Measurements from ENCODE around the gene KCNMA1. TPM values are rescaled to one million over a fixed set of nuclear protein-coding genes. Genes with fewer than 3 reads are reported as not detected.

The KCNMA1 gene
- total RNA-seq, 1 donor from 2014 or later: 0.59 TPM

DNA sequence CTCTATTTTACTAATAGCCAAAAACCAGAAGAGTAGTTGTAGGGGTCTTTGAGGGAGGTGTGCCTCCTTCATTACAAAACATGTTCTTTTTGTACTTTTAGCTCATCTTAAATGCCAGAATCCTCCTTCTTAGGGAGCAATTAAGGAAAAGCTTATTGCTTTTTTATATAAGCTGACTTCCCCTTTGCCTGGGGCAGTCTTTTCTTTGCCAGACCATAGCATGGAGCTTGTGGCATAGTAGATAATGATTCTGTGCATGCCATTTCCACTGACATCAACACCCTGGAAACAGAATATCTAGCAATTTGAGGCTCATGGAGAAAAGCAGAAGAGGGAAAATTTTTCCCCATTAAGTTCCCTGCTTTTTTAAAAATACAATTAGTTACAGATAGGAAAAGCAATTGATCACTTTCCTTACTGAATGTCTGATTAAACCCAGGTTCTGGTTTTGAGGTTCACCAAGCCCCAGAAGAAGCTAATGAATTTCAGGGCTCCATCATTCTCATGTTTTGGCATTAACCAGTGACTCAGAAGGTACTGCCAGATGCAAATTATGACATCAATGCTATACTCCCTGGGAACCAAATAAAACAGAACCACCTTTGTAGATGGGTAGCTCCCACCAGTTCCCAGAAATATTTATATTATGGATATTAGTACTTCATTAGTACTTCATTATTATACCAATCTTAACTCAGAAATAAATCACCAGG, 410.6 kb downstream of the KCNMA1 start:
- no peak for DNase-seq (ENCODE audit: low read depth, low spot score)

- no peak for DNase-seq (ENCODE audit: low read depth, low spot score)
Observed at GRCh38 chr10:77226452-77226851, 411.2 kb downstream of the KCNMA1 start.

DNA sequence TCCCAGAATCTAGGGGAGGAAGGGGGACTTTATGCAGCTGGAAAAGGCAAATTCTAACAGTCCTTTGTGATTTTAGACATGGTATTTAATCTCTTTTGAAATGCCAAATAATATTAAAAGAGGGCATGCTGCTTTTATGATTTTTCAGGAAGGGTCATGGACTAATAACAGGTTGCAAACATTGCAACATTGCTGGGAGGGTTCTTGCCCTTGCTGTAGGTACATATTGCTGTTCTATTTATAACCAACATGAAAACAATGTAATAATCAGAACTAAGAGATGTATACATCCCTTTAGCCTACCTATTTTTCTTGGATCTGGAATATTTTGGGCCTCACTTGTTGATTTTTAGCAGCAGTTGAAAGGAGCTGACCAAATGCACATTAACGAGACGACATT, 411.6 kb downstream of the KCNMA1 start:
- DNase-seq (ENCODE audit: low read depth, low spot score): no peak

GRCh38 chr10:77223526-77224460, 413.8 kb downstream of the KCNMA1 start:
- DNase-seq (ENCODE audit: low read depth, low spot score): no peak

DNA sequence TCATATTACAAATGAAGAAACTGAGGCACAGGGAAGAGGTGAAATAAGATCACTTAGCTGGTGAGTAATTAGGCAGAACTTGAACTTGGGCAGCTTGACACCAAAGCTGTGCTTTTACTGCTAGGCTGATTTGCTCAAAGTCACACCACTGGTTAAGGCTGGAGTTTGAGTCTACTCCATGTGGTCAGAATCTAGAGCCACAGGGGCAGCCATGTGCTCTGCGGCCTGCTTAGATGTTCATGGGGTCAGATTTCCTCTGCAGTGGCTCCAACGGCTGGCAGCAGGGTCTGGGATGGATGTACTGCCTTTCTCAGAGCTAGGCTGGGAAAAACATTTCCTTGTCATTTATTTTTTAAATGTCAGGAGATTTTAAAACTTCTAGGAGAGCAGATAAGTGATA, 417.5 kb downstream of the KCNMA1 start:
- DNase-seq (ENCODE audit: low read depth, low spot score): no peak

DNA sequence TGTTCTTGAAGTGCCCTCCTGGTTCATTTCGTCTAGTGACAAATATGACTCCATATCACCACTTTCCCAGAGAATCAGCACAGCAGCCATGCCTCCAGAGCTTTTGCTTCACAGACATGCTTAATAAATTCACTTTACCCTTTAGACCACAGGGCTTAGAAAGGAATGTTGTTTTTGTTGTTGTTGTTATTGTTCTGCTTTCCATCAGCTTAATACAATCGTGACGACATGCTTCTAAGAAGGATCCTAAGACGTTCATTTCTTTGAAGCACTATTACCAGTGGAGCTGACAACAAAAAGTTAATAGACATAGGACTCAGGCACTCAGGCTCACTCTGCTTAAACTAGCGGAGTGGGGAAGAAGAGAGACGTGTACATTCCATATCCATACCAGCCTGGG, 418.6 kb downstream of the KCNMA1 start:
- DNase-seq (ENCODE audit: low read depth, low spot score): no peak

DNA sequence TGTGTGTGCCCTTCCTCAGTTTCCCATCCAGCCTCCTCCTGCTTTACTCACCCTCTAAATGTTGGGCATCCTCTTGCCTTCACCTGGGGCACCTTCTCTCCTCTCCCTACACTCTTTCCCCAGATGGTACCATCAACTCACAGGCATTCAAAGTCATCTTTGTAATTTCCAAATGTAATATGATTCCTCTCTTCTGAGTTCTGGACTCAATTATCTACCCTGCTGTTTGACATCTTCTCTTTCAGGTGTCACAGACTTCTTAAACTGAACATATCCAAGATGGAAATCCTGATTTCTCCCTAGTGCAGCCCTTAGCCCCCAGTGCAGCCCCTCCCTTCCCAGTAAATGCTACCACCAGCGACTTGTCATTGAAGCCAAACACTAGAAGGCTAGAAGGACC, 422.8 kb downstream of the KCNMA1 start:
- DNase-seq (ENCODE audit: low read depth, low spot score): no peak

DNA sequence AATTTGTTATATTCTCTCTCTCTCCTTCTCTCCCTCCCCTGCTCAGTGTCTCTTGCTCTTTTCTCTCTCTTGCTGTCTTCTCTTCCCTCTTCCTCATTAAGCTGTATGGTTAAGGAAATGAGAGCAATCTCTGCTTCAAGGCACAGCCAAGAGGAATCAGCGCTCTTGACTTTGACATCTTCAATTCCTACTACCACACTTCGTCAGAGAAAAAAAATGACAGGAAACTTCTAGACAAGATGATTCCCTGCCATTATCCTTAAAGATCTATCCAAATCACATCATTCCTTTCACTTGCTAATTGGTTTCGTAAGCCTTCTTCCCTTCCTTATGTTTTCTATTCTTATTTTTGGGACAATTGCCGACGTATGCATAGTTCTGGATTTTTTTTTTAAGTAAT, 425.0 kb downstream of the KCNMA1 start:
- DNase-seq (ENCODE audit: low read depth, low spot score): no peak

GRCh38 chr10:77210645-77211044, 427.0 kb downstream of the KCNMA1 start:
- no peak for DNase-seq (ENCODE audit: low read depth, low spot score)

DNA sequence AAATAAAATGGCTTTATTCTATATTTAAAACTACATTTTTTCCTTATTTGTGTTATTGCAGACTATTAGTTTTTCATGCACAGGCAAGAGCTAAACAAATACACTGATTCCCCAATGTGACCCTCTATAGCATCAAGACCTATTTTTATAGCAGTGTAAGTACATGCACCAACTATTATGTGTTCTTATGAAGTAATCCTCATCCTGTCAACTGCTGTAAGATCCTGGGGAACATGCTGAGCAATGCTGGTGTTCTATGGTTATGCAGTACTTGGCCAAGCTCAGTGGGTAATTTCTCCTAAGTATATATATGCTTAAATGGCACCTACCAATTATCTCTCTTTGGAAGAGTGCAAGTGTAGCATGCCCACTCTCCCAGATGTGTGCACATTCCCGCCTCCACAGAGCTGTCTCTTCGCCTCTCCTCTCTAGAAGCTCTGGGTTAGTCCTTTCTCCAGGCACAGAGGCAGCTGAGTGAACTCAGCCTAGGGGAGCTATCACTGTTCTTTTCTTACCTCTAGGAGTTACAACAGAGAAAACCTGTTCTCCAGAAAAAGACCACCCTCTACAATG, 428.8 kb downstream of the KCNMA1 start:
- DNase-seq (ENCODE audit: low read depth, low spot score): no peak

DNA sequence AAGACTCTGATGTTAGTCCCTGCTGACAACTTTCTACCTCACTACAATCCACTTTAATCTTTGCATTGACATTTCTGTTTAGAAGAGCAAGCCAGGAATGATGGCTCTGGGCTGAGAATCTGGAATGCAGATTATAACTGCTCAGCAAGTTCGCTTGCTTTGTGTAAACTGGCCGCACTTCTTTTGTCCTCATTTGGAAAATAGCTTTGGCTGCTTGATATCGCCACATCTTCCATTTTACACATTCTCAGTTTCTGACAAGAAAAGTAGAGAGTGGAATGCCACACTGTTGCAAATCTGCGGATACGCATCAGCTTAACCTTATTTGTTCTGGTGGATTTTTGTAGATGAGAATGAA, 429.8 kb downstream of the KCNMA1 start:
- DNase-seq (ENCODE audit: low read depth, low spot score): no peak

- no peak for DNase-seq (ENCODE audit: low read depth, low spot score)
Observed at GRCh38 chr10:77207182-77207827, 430.3 kb downstream of the KCNMA1 start.

GRCh38 chr10:77205135-77205534, 432.5 kb downstream of the KCNMA1 start:
- DNase-seq (ENCODE audit: low read depth, low spot score): no peak

- no peak for DNase-seq (ENCODE audit: low read depth, low spot score)
Observed at GRCh38 chr10:77204171-77204570, 433.4 kb downstream of the KCNMA1 start.

- no peak for DNase-seq (ENCODE audit: low read depth, low spot score)
Observed at GRCh38 chr10:77202857-77203256, 434.8 kb downstream of the KCNMA1 start.

- no peak for DNase-seq (ENCODE audit: low read depth, low spot score)
Observed at GRCh38 chr10:77201135-77202106, 436.2 kb downstream of the KCNMA1 start.

- DNase-seq (ENCODE audit: low read depth, low spot score): no peak
Observed at GRCh38 chr10:77197544-77197943, 440.1 kb downstream of the KCNMA1 start.

GRCh38 chr10:77196614-77197013, 441.0 kb downstream of the KCNMA1 start:
- DNase-seq (ENCODE audit: low read depth, low spot score): no peak

DNA sequence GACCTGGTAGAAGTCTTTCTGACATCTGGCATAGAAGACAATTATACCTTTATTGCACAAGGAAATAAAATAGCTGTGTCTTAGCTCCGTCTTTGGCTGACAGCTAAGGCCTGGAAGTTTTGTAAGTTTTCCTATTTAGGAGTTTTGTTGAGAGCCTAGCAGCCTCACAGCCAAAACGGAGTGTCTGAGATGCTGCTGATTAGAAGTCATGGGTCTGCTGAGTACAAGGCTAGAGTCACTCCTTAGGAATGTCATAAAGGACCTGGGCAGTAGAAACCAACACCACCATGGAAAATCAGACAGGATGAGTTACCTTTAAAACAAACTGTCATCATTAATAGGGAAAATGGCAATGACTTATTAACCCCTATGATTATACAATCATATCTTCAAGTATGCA, 442.5 kb downstream of the KCNMA1 start:
- DNase-seq (ENCODE audit: low read depth, low spot score): no peak

- DNase-seq (ENCODE audit: low read depth, low spot score): no peak
Observed at GRCh38 chr10:77193001-77193400, 444.6 kb downstream of the KCNMA1 start.

DNA sequence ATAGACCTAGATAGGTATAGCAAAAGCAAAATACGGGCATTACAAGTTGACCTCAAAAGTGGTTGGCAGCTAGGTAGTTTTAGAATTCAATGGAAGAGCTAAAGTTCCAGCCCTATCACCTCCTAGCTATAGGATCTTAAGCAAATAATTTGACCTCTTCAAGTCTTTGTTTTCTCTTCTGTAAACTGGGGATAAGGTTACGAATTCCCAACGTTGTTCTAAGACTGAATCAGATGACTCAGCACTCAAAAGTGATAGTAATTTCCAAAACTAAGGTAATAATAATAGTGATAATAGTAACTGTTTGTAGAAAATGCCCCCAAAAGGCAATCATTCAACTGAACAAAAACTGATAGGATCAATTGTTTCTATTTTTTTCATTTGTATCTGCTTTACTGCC, 445.2 kb downstream of the KCNMA1 start:
- no peak for DNase-seq (ENCODE audit: low read depth, low spot score)
